SH-SY5Y (cell line): ENCODE data around the gene SMARCAL1.

Experiments
- GATA2 ChIP-seq: IDR thresholded peaks from 2 replicates; pipeline ENCODE4 v1.6.1; 2011; ENCODE audit warnings: mild to moderate bottlenecking, low read depth, low read length
- GATA3 ChIP-seq: IDR thresholded peaks from 2 replicates; pipeline ENCODE4 v1.6.1; 2011; ENCODE audit warnings: low read depth, mild to moderate bottlenecking, low read length, moderate library complexity

DNA sequence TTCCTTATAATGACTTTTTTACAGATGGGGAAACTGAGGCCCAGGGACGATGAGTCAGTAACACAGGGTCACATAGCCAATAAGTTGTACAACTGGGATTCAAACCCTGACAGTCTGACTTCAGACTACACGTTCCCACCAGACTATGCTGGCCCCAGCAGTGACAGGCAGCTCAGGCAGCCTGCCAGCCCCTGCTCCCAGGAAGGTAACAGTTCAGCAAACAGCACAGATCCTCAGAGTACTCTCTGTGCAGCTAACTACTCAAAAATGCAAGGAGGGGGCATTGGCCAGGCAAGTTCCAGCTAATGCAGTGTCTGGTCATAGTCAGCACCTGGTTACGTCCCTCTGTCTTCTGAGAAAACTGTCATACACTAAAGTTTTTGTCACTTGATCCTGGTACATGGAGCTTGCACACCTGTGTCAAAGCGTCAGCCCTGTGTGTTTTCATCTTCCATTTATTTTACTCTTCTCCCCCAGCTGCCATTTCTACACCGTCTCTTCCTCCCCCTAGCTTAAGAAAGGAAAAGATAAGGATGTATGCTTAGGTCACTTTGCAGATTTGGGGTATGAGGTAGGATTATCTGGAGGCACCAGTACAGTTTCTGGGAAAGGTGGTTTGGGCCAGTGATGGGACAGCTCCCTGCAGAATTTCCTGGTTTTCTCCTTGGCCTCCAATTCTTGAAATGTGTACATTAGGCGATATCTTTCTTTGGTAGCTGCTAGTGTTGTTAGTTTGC lies 4.5 kb downstream of the SMARCAL1 start:
- TF ChIP-seq GATA2, result no peak
- no peak for TF ChIP-seq GATA3
